Midbrain (tissue), 1 donor: ENCODE results near the gene ATP10B.

Experiments
- DNase-seq: peaks from one replicate; lab custom pipeline; 2025; lab: John Stamatoyannopoulos, UW

ATP10B gene

DNA sequence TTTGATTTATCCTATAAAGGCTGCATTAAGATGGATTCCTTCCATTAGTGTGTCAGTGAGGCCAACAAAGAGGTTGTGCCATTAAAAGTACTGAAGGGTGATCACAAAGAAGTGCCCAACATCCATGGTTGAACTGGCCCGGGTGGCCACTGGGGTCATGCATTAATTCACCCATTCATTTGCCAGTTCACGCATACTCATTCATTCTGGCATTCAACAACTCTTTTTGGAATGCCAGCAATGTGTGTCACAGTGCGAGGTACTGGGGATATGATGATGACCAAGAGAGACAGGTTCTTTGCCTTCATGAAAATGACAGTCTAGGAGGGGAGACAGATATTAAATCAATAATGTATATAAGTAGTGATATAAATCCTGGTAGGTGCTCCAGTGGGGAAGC, 337.1 kb downstream of the ATP10B start:
- DNase-seq, result no peak

DNA sequence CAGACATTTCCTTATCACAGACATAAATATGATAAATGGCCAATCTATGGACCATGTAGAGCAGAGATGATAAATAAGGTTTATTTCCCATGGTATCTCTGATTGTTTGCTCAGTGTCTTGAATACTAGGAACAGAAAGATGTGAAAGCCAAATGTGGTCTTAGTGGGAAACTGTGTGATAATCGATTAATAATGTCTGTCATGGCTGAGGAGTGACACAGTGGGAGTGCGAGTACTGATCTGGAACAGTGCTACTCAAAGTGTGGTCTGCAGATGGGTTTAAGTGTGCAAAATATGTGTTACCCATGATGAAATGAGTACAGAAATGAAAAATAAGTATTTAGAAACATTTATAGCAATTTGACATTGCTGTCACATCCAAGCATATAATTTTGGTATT, 337.8 kb downstream of the ATP10B start:
- no peak for DNase-seq

DNA sequence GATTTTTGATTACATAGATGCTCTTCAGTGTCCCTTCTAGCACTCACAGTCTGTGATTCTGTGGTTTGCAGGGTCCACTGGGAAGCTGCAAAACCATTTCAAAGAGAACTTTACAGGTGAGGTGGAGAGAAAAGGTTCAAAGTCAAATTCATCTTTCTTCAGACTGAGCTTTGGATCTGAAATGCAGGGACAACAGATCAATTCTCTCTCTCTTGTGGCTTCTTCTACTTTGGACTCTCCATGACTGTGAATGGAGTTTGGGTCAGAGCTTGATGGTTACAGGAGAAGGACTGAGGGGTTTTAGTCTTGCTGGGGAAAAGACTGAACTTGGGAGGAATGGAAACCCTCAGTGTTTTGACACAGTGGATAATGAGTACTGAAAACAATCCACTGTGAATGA, 338.5 kb downstream of the ATP10B start:
- DNase-seq, result no peak
